Effector memory CD4-positive, alpha-beta T cell (primary cell): ENCODE measurements around the gene S100A1.

Experiments used
- DNase-seq, 3 donors: peaks; one replicate each; pipeline ENCODE4 v3.0.0-alpha.2; 2020
- H3K27ac ChIP-seq: 2 replicates; pipeline ENCODE4 v1.7.0; 2013; ENCODE audit warnings: mild to moderate bottlenecking, low read length, moderate library complexity; ENCODE audit not compliant: insufficient read depth, poor library complexity, severe bottlenecking
- H3K27me3 ChIP-seq: replicated peaks from 2 replicates; pipeline ENCODE4 v1.7.0; 2013; ENCODE audit warnings: mild to moderate bottlenecking, low read length; ENCODE audit not compliant: insufficient read depth, control insufficient read depth, poor library complexity, severe bottlenecking
- H3K36me3 ChIP-seq: 2 replicates; pipeline ENCODE4 v1.7.0; 2013; ENCODE audit warnings: mild to moderate bottlenecking, low read length, moderate library complexity; ENCODE audit not compliant: control insufficient read depth, insufficient read depth
- H3K4me1 ChIP-seq: 2 replicates; pipeline ENCODE4 v1.7.0; 2013; ENCODE audit warnings: low read length, mild to moderate bottlenecking; ENCODE audit not compliant: control insufficient read depth, insufficient read depth, poor library complexity, severe bottlenecking
- H3K4me3 ChIP-seq: 2 replicates; pipeline ENCODE4 v1.7.0; 2013; ENCODE audit warnings: low read length, low read depth, mild to moderate bottlenecking; ENCODE audit not compliant: insufficient read depth, poor library complexity, severe bottlenecking
- H3K9me3 ChIP-seq: 2 replicates; pipeline ENCODE4 v1.7.0; 2013; ENCODE audit warnings: mild to moderate bottlenecking, low read length, moderate library complexity; ENCODE audit not compliant: control insufficient read depth

The S100A1 gene

DNA sequence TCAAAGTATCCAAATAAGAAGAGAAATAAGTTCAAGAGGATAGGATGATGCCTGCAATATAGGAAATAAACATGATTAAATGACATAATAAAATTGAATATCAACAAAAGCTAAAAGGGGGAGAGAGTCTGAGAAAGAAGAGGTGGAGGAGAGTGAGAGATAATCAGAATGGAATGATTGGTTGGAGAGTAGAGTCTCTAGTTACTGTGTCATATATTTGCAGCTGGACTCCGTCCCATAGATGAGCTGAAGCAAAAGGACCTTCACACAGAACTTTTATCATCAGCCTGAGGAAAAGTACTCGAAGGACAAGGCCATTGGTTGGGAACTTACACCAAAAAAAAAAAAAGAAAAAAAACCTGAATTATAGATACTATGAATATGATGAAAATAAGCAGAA lies 39.8 kb upstream of the S100A1 start:
- no peaks in the 10 kb centered on the region for H3K27me3 ChIP-seq
- DNase-seq = no peak
- no peaks in the 10 kb centered on the region for H3K4me1 ChIP-seq
- no peaks in the 10 kb centered on the region for H3K9me3 ChIP-seq
- no peak overlapping the region for H3K27ac ChIP-seq
- no peaks in the 10 kb centered on the region for H3K36me3 ChIP-seq
- H3K4me3 ChIP-seq = no peak overlapping the region

DNA sequence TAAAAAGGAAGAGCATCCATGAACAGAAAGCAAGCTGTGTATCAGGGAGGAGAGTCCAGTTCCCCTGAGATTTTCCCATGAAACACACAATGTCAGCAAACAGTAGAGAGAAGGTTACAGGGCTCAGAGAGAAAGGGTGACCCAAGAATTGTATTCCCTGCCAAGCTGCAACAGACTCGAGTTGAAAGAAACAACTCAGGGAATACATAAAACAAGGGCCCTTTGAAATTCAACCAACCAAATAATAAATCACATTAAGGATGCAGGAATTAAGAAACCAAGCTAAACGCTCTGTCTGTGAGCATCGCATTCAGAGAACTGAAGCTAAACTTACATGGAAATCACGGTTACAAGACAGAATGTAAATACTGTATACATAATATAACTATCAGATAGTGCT lies 35.5 kb upstream of the S100A1 start:
- peaks cover 2% of the 10 kb centered on the region for H3K4me1 ChIP-seq
- no peak overlapping the region for H3K27ac ChIP-seq
- DNase-seq = no peak

DNA sequence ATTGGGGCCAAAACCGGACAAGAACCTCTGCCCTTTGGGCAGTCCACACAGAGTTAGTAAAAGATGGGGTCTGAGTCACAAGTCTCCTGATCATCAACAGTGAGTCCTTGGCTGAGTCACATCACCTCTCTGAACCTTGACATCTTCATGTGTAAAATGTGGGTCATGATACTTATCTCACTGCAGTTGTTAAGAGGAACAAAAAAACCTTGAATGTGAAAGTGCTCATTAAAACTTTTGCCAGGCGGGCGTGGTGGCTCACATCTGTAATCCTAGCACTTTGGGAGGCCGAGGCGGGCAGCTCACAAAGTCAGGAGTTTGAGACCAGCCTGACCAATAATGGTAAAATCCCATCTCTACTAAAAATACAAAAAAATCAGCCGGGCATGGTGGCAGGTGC lies 31.0 kb upstream of the S100A1 start:
- no peaks in the 10 kb centered on the region for H3K36me3 ChIP-seq
- no peak overlapping the region for H3K4me3 ChIP-seq
- no peaks in the 10 kb centered on the region for H3K9me3 ChIP-seq
- H3K27ac ChIP-seq = no peak overlapping the region
- H3K4me1 ChIP-seq = peaks cover 8% of the 10 kb centered on the region
- DNase-seq = no peak
- H3K27me3 ChIP-seq = no peaks in the 10 kb centered on the region

More for the DNA sequence above, 35.5 kb upstream of the S100A1 start:
- no peaks in the 10 kb centered on the region for H3K36me3 ChIP-seq
- no peak overlapping the region for H3K4me3 ChIP-seq
- no peaks in the 10 kb centered on the region for H3K9me3 ChIP-seq
- no peaks in the 10 kb centered on the region for H3K27me3 ChIP-seq

GRCh38 chr1:153598309-153599172 lies 29.7 kb upstream of the S100A1 start:
- Histone ChIP-seq H3K4me1 (peaks cover 8% of the 10 kb centered on the region), H3K27ac (no peak overlapping the region), H3K4me3 (no peak overlapping the region), H3K27me3 (no peaks in the 10 kb centered on the region), H3K36me3 (no peaks in the 10 kb centered on the region), H3K9me3 (no peaks in the 10 kb centered on the region)
- DNase-seq = no peak

- peaks cover 8% of the 10 kb centered on the region for H3K4me1 ChIP-seq
- no peaks in the 10 kb centered on the region for H3K9me3 ChIP-seq
- H3K27ac ChIP-seq = no peak overlapping the region
- DNase-seq = no peak
- no peaks in the 10 kb centered on the region for H3K36me3 ChIP-seq
- no peak overlapping the region for H3K4me3 ChIP-seq
- H3K27me3 ChIP-seq = no peaks in the 10 kb centered on the region
These were observed 28.4 kb upstream of the S100A1 start for GRCh38 chr1:153599847-153600246.

- H3K4me3 ChIP-seq = no peak overlapping the region
- no peaks in the 10 kb centered on the region for H3K27me3 ChIP-seq
- no peaks in the 10 kb centered on the region for H3K9me3 ChIP-seq
- peaks cover 6% of the 10 kb centered on the region for H3K4me1 ChIP-seq
- H3K27ac ChIP-seq = no peak overlapping the region
- H3K36me3 ChIP-seq = no peaks in the 10 kb centered on the region
- DNase-seq = no peak
These were observed 25.5 kb upstream of the S100A1 start for GRCh38 chr1:153602749-153603148.

GRCh38 chr1:153606194-153606593 lies 22.0 kb upstream of the S100A1 start:
- Histone ChIP-seq H3K4me3 (no peak overlapping the region), H3K9me3 (no peaks in the 10 kb centered on the region), H3K36me3 (no peaks in the 10 kb centered on the region), H3K27ac (no peak overlapping the region), H3K27me3 (no peaks in the 10 kb centered on the region), H3K4me1 (no peaks in the 10 kb centered on the region)
- no peak for DNase-seq

GRCh38 chr1:153607381-153607780 lies 20.9 kb upstream of the S100A1 start:
- Histone ChIP-seq H3K27me3 (no peaks in the 10 kb centered on the region), H3K36me3 (no peaks in the 10 kb centered on the region), H3K4me3 (no peak overlapping the region), H3K4me1 (no peaks in the 10 kb centered on the region), H3K9me3 (no peaks in the 10 kb centered on the region), H3K27ac (no peak overlapping the region)
- DNase-seq = no peak

GRCh38 chr1:153608089-153608682 lies 20.0 kb upstream of the S100A1 start:
- H3K27ac ChIP-seq = no peak overlapping the region
- no peaks in the 10 kb centered on the region for H3K27me3 ChIP-seq
- H3K4me1 ChIP-seq = no peaks in the 10 kb centered on the region
- no peak for DNase-seq
- no peak overlapping the region for H3K4me3 ChIP-seq
- H3K9me3 ChIP-seq = no peaks in the 10 kb centered on the region
- no peaks in the 10 kb centered on the region for H3K36me3 ChIP-seq

- no peak for DNase-seq
- no peak overlapping the region for H3K27ac ChIP-seq
- H3K4me1 ChIP-seq = no peaks in the 10 kb centered on the region
- H3K9me3 ChIP-seq = no peaks in the 10 kb centered on the region
- no peak overlapping the region for H3K4me3 ChIP-seq
- H3K36me3 ChIP-seq = no peaks in the 10 kb centered on the region
- no peaks in the 10 kb centered on the region for H3K27me3 ChIP-seq
These were observed 19.3 kb upstream of the S100A1 start for GRCh38 chr1:153608742-153609584.
